Mesenchymal stem cell (in vitro differentiated cells and primary cell): Measurements from ENCODE around the gene TYSND1.

Experiments
- DNase-seq: peaks from one replicate; pipeline ENCODE4 v3.0.0-alpha.2; 2013
- H2AFZ ChIP-seq: one replicate; pipeline ENCODE4 v1.6.1; 2013; ENCODE audit warnings: low read depth, mild to moderate bottlenecking, control low read depth, inconsistent platforms, low read length, moderate library complexity
- H2AK5ac ChIP-seq: 2 replicates; pipeline ENCODE4 v1.6.1; 2013; ENCODE audit warnings: low read length, moderate library complexity, mild to moderate bottlenecking, inconsistent platforms; ENCODE audit not compliant: severe bottlenecking
- H2BK120ac ChIP-seq: one replicate; pipeline ENCODE4 v1.6.1; 2013; ENCODE audit warnings: low read depth, mild to moderate bottlenecking, inconsistent platforms, low read length, moderate library complexity
- H2BK12ac ChIP-seq, 2 experiments: one replicate each; pipeline ENCODE4 v1.6.1; 2013; ENCODE audit warnings: inconsistent platforms in 2 of 2, low read length in 2 of 2, mild to moderate bottlenecking in 2 of 2, moderate library complexity in 2 of 2, control low read depth in 1 of 2
- H2BK15ac ChIP-seq: one replicate; pipeline ENCODE4 v1.6.1; 2013; ENCODE audit warnings: mild to moderate bottlenecking, low read depth, inconsistent platforms; ENCODE audit not compliant: poor library complexity, severe bottlenecking
- H2BK5ac ChIP-seq: 2 replicates; pipeline ENCODE4 v1.6.1; 2013; ENCODE audit warnings: low read depth, mild to moderate bottlenecking, low read length, control low read depth, inconsistent platforms; ENCODE audit not compliant: poor library complexity, severe bottlenecking
- H3K14ac ChIP-seq, 2 experiments: one replicate each; pipeline ENCODE4 v1.6.1; 2013; ENCODE audit warnings: inconsistent platforms in 2 of 2, low read length in 2 of 2, control low read depth in 1 of 2, mild to moderate bottlenecking in 1 of 2, moderate library complexity in 1 of 2
- H3K18ac ChIP-seq, 2 experiments: one replicate each; pipeline ENCODE4 v1.6.1; 2013; ENCODE audit warnings: inconsistent platforms in 2 of 2, low read length in 2 of 2, control low read depth in 1 of 2, low read depth in 1 of 2, mild to moderate bottlenecking in 1 of 2
- H3K23ac ChIP-seq, 2 experiments: one replicate each; pipeline ENCODE4 v1.6.1; 2013; ENCODE audit warnings: inconsistent platforms in 2 of 2, low read length in 2 of 2, mild to moderate bottlenecking in 2 of 2, moderate library complexity in 2 of 2, control low read depth in 1 of 2
- H3K27ac ChIP-seq: 2 replicates; pipeline ENCODE4 v1.5.1; 2013; ENCODE audit warnings: mild to moderate bottlenecking, moderate library complexity, low read length, control low read depth, inconsistent platforms; ENCODE audit not compliant: poor library complexity, severe bottlenecking
- H3K27me3 ChIP-seq, 2 experiments: 2 replicates each; pipeline versions ENCODE4 v1.6.1 to v1.7.0; 2013; ENCODE audit warnings: low read length in 2 of 2, mild to moderate bottlenecking in 2 of 2, moderate library complexity in 2 of 2, control low read depth in 1 of 2, inconsistent platforms in 1 of 2; ENCODE audit not compliant: control insufficient read depth in 1 of 2, insufficient read depth in 1 of 2
- H3K36me3 ChIP-seq, 2 experiments: 2 replicates each; pipeline versions ENCODE4 v1.6.1 to v1.7.0; 2013; ENCODE audit warnings: low read length in 2 of 2, control low read depth in 1 of 2, inconsistent platforms in 1 of 2, low read depth in 1 of 2, mild to moderate bottlenecking in 1 of 2; ENCODE audit not compliant: insufficient read depth in 2 of 2, control insufficient read depth in 1 of 2
- H3K4ac ChIP-seq, 2 experiments: one replicate each; pipeline ENCODE4 v1.6.1; 2013; ENCODE audit warnings: inconsistent platforms in 2 of 2, low read length in 2 of 2, mild to moderate bottlenecking in 2 of 2, moderate library complexity in 2 of 2, control low read depth in 1 of 2, low read depth in 1 of 2
- H3K4me1 ChIP-seq: 2 replicates; pipeline ENCODE4 v1.6.1; 2013; ENCODE audit warnings: low read depth, low read length, control low read depth; ENCODE audit not compliant: control insufficient read depth, insufficient read depth
- H3K4me2 ChIP-seq: 2 replicates; pipeline ENCODE4 v1.6.1; 2013; ENCODE audit warnings: low read length, mild to moderate bottlenecking, inconsistent platforms; ENCODE audit not compliant: poor library complexity, severe bottlenecking
- H3K4me3 ChIP-seq, 2 experiments: 2 replicates each; pipeline versions ENCODE4 v1.5.1 to v1.7.0; 2013; ENCODE audit warnings: low read length in 2 of 2, mild to moderate bottlenecking in 2 of 2, control low read depth in 1 of 2, low read depth in 1 of 2; ENCODE audit not compliant: insufficient read depth in 1 of 2
- H3K79me1 ChIP-seq: replicated peaks from 2 replicates; pipeline ENCODE4 v1.6.1; 2013; ENCODE audit warnings: mild to moderate bottlenecking, control low read depth, low read length, inconsistent platforms; ENCODE audit not compliant: poor library complexity, severe bottlenecking
- H3K9ac ChIP-seq: 2 replicates; pipeline ENCODE4 v1.7.0; 2013; ENCODE audit warnings: mild to moderate bottlenecking, low read length, moderate library complexity
- H3K9me3 ChIP-seq: 2 replicates; pipeline ENCODE4 v1.7.0; 2013; ENCODE audit warnings: mild to moderate bottlenecking, low read length; ENCODE audit not compliant: control insufficient read depth
- H4K8ac ChIP-seq: one replicate; pipeline ENCODE4 v1.6.1; 2013; ENCODE audit warnings: inconsistent platforms, mild to moderate bottlenecking, low read length, moderate library complexity
- H4K91ac ChIP-seq: one replicate; pipeline ENCODE4 v1.6.1; 2013; ENCODE audit warnings: mild to moderate bottlenecking, low read length, inconsistent platforms
- WGBS: methylation state at CpG from one replicate; pipeline ENCODE4 v1.1.7; 2013; ENCODE audit warnings: mixed read lengths; 5-methylcytosine and 5-hydroxymethylcytosine counted together

Gene TYSND1

GRCh38 chr10:70178139-70178725 is 31.7 kb upstream of the TYSND1 start:
- Histone ChIP-seq H3K4me1 (no peaks in the 10 kb centered on the region), H2BK15ac (no peak overlapping the region), H3K23ac (no peak overlapping the region), H3K14ac (no peak overlapping the region), H3K4me3 (no peak overlapping the region), H3K27me3 (no peaks in the 10 kb centered on the region), H4K8ac (no peak overlapping the region), H4K91ac (no peak overlapping the region), H3K9me3 (peaks cover 10% of the 10 kb centered on the region), H3K79me1 (no peaks in the 10 kb centered on the region), H3K9ac (no peak overlapping the region), H2BK5ac (no peak overlapping the region), H2BK120ac (no peak overlapping the region), H3K18ac (no peak overlapping the region), H2AK5ac (no peak overlapping the region), H2BK12ac (no peak overlapping the region), H2AFZ (no peak overlapping the region), H3K27ac (no peak overlapping the region), H3K4me2 (no peak overlapping the region), H3K4ac (no peak overlapping the region), H3K36me3 (no peaks in the 10 kb centered on the region)
- 35% methylated on average over 1 of the region's 4 CpGs for WGBS
- no peak for DNase-seq

- no peak overlapping the region for H3K18ac ChIP-seq
- H3K4me1 ChIP-seq: no peaks in the 10 kb centered on the region
- H3K27ac ChIP-seq: no peak overlapping the region
- H3K79me1 ChIP-seq: no peaks in the 10 kb centered on the region
- no peak for DNase-seq
- H3K4me3 ChIP-seq: no peak overlapping the region
- H2BK12ac ChIP-seq: no peak overlapping the region
- H2AFZ ChIP-seq: no peak overlapping the region
- no peak overlapping the region for H3K14ac ChIP-seq
- H2AK5ac ChIP-seq: no peak overlapping the region
- H4K8ac ChIP-seq: no peak overlapping the region
- 64% methylated on average over 3 of the region's 6 CpGs for WGBS
- H3K9me3 ChIP-seq: peaks cover 10% of the 10 kb centered on the region
- H2BK15ac ChIP-seq: no peak overlapping the region
- no peaks in the 10 kb centered on the region for H3K27me3 ChIP-seq
- no peak overlapping the region for H3K4ac ChIP-seq
- H2BK5ac ChIP-seq: no peak overlapping the region
- H3K23ac ChIP-seq: no peak overlapping the region
- H2BK120ac ChIP-seq: no peak overlapping the region
- no peak overlapping the region for H3K4me2 ChIP-seq
- H3K9ac ChIP-seq: no peak overlapping the region
- no peak overlapping the region for H4K91ac ChIP-seq
- H3K36me3 ChIP-seq: no peaks in the 10 kb centered on the region
These were observed 29.9 kb upstream of the TYSND1 start for GRCh38 chr10:70176441-70176840.

DNA sequence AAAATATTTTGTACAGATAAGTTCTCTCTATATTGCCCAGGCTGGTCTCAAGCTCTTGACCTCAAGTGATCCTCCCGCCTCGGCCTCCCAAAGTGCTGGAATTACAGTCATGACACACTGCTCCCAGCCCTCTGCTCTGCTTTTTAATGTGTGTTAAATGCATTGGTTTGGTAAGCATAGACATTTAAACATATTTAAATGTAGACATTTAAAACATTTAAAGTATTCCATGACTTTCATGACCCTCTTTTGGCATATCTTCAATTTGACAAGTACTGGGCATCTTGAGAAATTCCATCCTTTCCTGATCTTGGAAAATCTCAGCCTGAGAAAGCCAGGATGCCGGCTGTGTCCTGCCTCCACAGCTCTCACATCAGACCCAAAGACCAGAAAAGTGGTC is 29.0 kb upstream of the TYSND1 start:
- H3K4me2 ChIP-seq: no peak overlapping the region
- no peak for DNase-seq
- no peak overlapping the region for H2BK120ac ChIP-seq
- H3K9me3 ChIP-seq: peaks cover 10% of the 10 kb centered on the region
- H2AK5ac ChIP-seq: no peak overlapping the region
- no peak overlapping the region for H4K91ac ChIP-seq
- no peak overlapping the region for H2BK12ac ChIP-seq
- no peak overlapping the region for H2BK5ac ChIP-seq
- no peaks in the 10 kb centered on the region for H3K36me3 ChIP-seq
- H3K9ac ChIP-seq: no peak overlapping the region
- no peak overlapping the region for H3K23ac ChIP-seq
- H3K4me1 ChIP-seq: no peaks in the 10 kb centered on the region
- H3K18ac ChIP-seq: no peak overlapping the region
- no peak overlapping the region for H4K8ac ChIP-seq
- H3K14ac ChIP-seq: no peak overlapping the region
- no peak overlapping the region for H3K27ac ChIP-seq
- no peak overlapping the region for H2BK15ac ChIP-seq
- H3K79me1 ChIP-seq: no peaks in the 10 kb centered on the region
- H2AFZ ChIP-seq: no peak overlapping the region
- no peak overlapping the region for H3K4me3 ChIP-seq
- no peak overlapping the region for H3K4ac ChIP-seq
- H3K27me3 ChIP-seq: no peaks in the 10 kb centered on the region
- WGBS: 90% methylated on average over 1 of the region's 3 CpGs

- H4K91ac ChIP-seq: no peak overlapping the region
- peak overlapping the region in 1 of 2 experiments; percentile 2 for H2BK12ac ChIP-seq
- DNase-seq: no peak
- H3K4me1 ChIP-seq: no peaks in the 10 kb centered on the region
- H3K9ac ChIP-seq: no peak overlapping the region
- H3K14ac ChIP-seq: no peak overlapping the region
- H3K4me3 ChIP-seq: no peak overlapping the region
- H3K9me3 ChIP-seq: no peaks in the 10 kb centered on the region
- peak overlapping the region; percentile 33 for H2AFZ ChIP-seq
- no peak overlapping the region for H2BK15ac ChIP-seq
- H2AK5ac ChIP-seq: no peak overlapping the region
- H2BK5ac ChIP-seq: no peak overlapping the region
- no peak overlapping the region for H3K4me2 ChIP-seq
- H2BK120ac ChIP-seq: no peak overlapping the region
- H3K4ac ChIP-seq: peak overlapping the region in 1 of 2 experiments; percentile 2
- 62% methylated on average over 4 of the region's 4 CpGs for WGBS
- no peaks in the 10 kb centered on the region for H3K36me3 ChIP-seq
- H3K27ac ChIP-seq: no peak overlapping the region
- peak overlapping the region; percentile 30 to 46 for H3K18ac ChIP-seq
- peak overlapping the region; percentile 83 for H4K8ac ChIP-seq
- no peaks in the 10 kb centered on the region for H3K79me1 ChIP-seq
- no peaks in the 10 kb centered on the region for H3K27me3 ChIP-seq
- H3K23ac ChIP-seq: no peak overlapping the region
These were observed 27.7 kb upstream of the TYSND1 start for GRCh38 chr10:70174058-70174741.
